Osteoblast (primary cell): ENCODE measurements around the gene JAG2. TPM values are rescaled to one million over a fixed set of nuclear protein-coding genes. Genes with fewer than 3 reads are reported as not detected.

Source experiments
- DNase-seq: peaks from one replicate; pipeline ENCODE4 v3.0.0; 2011; ENCODE audit warnings: low spot score, mixed read lengths; ENCODE audit not compliant: insufficient read length; ENCODE audit errors: missing footprints
- H2AFZ ChIP-seq: 2 replicates; pipeline ENCODE4 v1.6.0; 2011; ENCODE audit warnings: mild to moderate bottlenecking, low read length
- H3K27ac ChIP-seq: 2 replicates; pipeline ENCODE4 v1.5.1; 2011; ENCODE audit warnings: mild to moderate bottlenecking, low read depth, low read length, moderate library complexity
- H3K27me3 ChIP-seq: 2 replicates; pipeline ENCODE4 v1.6.0; 2012; ENCODE audit warnings: mild to moderate bottlenecking, control low read depth, inconsistent platforms, low read length, moderate library complexity; ENCODE audit not compliant: insufficient read depth
- H3K36me3 ChIP-seq: 2 replicates; pipeline ENCODE4 v1.5.1; 2011; ENCODE audit warnings: mild to moderate bottlenecking, low read length, control low read depth, moderate library complexity; ENCODE audit not compliant: insufficient read depth
- H3K4me1 ChIP-seq: 2 replicates; pipeline ENCODE4 v1.5.1; 2011; ENCODE audit warnings: mild to moderate bottlenecking, low read length, control low read depth, moderate library complexity; ENCODE audit not compliant: insufficient read depth
- H3K4me2 ChIP-seq: 2 replicates; pipeline ENCODE4 v1.6.0; 2011; ENCODE audit warnings: mild to moderate bottlenecking, low read length; ENCODE audit not compliant: insufficient read depth
- H3K4me3 ChIP-seq: fragments of 200-600 bp; sonication (generic); 3 replicates; pipeline ENCODE4 v1.5.1; 2012; ENCODE audit warnings: mild to moderate bottlenecking, low read length, inconsistent platforms; ENCODE audit not compliant: insufficient read depth
- H3K79me2 ChIP-seq: 2 replicates; pipeline ENCODE4 v1.6.0; 2012; ENCODE audit warnings: mild to moderate bottlenecking, low read length, control low read depth, inconsistent platforms; ENCODE audit not compliant: insufficient read depth
- H3K9me3 ChIP-seq: 2 replicates; pipeline ENCODE4 v1.5.1; 2011; ENCODE audit warnings: low read depth, low read length, control low read depth
- H4K20me1 ChIP-seq: 2 replicates; pipeline ENCODE4 v1.6.0; 2012; ENCODE audit warnings: mild to moderate bottlenecking, low read length, control low read depth; ENCODE audit not compliant: insufficient read depth
- CTCF ChIP-seq: IDR thresholded peaks from 2 replicates; pipeline ENCODE4 v1.5.1; 2011; ENCODE audit warnings: mild to moderate bottlenecking, low read depth, low read length, moderate library complexity; ENCODE audit errors: extremely low read depth
- total RNA-seq: library from RNA; depleted of rRNA; stranded (reverse); fragments of >200 nt; gene quantifications from 2 replicates; pipeline ENCODE4 v1.2.3, GENCODE V29; 2012

JAG2 gene
- total RNA-seq, 1 donor: 3.3 TPM

GRCh38 chr14:105098316-105098715 lies 70.3 kb downstream of the JAG2 start:
- H3K27me3 ChIP-seq: peaks cover 6% of the 10 kb centered on the region
- peaks cover 3% of the 10 kb centered on the region for H3K4me1 ChIP-seq
- H3K36me3 ChIP-seq: no peaks in the 10 kb centered on the region
- no peaks in the 10 kb centered on the region for H3K9me3 ChIP-seq
- DNase-seq: no peak
- no peak overlapping the region for H2AFZ ChIP-seq
- H3K79me2 ChIP-seq: no peaks in the 10 kb centered on the region
- H3K4me2 ChIP-seq: no peak overlapping the region
- no peaks in the 10 kb centered on the region for H4K20me1 ChIP-seq
- no peak for TF ChIP-seq CTCF
- H3K27ac ChIP-seq: no peak overlapping the region
- H3K4me3 ChIP-seq: no peak overlapping the region

- Histone ChIP-seq H3K27ac (no peak overlapping the region), H3K4me2 (no peak overlapping the region), H3K9me3 (no peaks in the 10 kb centered on the region), H3K79me2 (no peaks in the 10 kb centered on the region), H3K36me3 (no peaks in the 10 kb centered on the region), H4K20me1 (no peaks in the 10 kb centered on the region), H3K27me3 (no peaks in the 10 kb centered on the region), H3K4me1 (peaks cover 4% of the 10 kb centered on the region), H2AFZ (no peak overlapping the region), H3K4me3 (no peak overlapping the region)
- no peak for DNase-seq
- no peak for TF ChIP-seq CTCF
Observed at GRCh38 chr14:105097794-105098127, 70.8 kb downstream of the JAG2 start.

GRCh38 chr14:105096206-105096875 lies 72.2 kb downstream of the JAG2 start:
- no peaks in the 10 kb centered on the region for H3K36me3 ChIP-seq
- no peaks in the 10 kb centered on the region for H3K79me2 ChIP-seq
- H3K4me1 ChIP-seq: peaks cover 18% of the 10 kb centered on the region
- H4K20me1 ChIP-seq: no peaks in the 10 kb centered on the region
- H3K27ac ChIP-seq: no peak overlapping the region
- H3K27me3 ChIP-seq: no peaks in the 10 kb centered on the region
- DNase-seq: peak; percentile 58
- TF ChIP-seq CTCF: no peak
- no peak overlapping the region for H3K4me3 ChIP-seq
- H3K4me2 ChIP-seq: no peak overlapping the region
- H3K9me3 ChIP-seq: no peaks in the 10 kb centered on the region
- no peak overlapping the region for H2AFZ ChIP-seq

GRCh38 chr14:105095236-105095805 lies 73.3 kb downstream of the JAG2 start:
- no peak overlapping the region for H3K4me3 ChIP-seq
- TF ChIP-seq CTCF: no peak
- H3K4me2 ChIP-seq: no peak overlapping the region
- no peaks in the 10 kb centered on the region for H3K79me2 ChIP-seq
- peaks cover 22% of the 10 kb centered on the region for H3K4me1 ChIP-seq
- H3K27me3 ChIP-seq: no peaks in the 10 kb centered on the region
- H3K27ac ChIP-seq: no peak overlapping the region
- peaks cover 10% of the 10 kb centered on the region for H4K20me1 ChIP-seq
- H3K9me3 ChIP-seq: no peaks in the 10 kb centered on the region
- H2AFZ ChIP-seq: no peak overlapping the region
- DNase-seq: peak; percentile 84
- no peaks in the 10 kb centered on the region for H3K36me3 ChIP-seq
